Adipose tissue (tissue), 3 donors: ENCODE data around the gene CPT1B. TPM values are rescaled to one million over a fixed set of nuclear protein-coding genes. Genes with fewer than 3 reads are reported as not detected.
"Not testable (repeated sequence)": the region's sequence is repeated elsewhere in the genome, so short reads cannot be mapped to it uniquely, and the experiment has no call there.

Source experiments
- H3K27ac ChIP-seq: one replicate; pipeline ENCODE4 v1.5.1; 2013; ENCODE audit warnings: low read depth, low read length
- WGBS, 3 donors: extraction: QIAGEN DNeasy Blood & Tissue Kit; methylation state at CpG; one replicate each; pipeline ENCODE4 v1.1.7; 2013; 5-methylcytosine and 5-hydroxymethylcytosine counted together
- polyA plus RNA-seq, 3 donors: library from polyadenylated mRNA; stranded (reverse); fragments of 200-250 nt; gene quantifications; one replicate each; pipeline ENCODE4 v1.2.3, GENCODE V29; 2013
- donor health status: healthy with polysubstance abuse.
- donor health status: Bipolar disorder and iron deficiency.
- donor health status: healthy.

The CPT1B gene
- polyA plus RNA-seq, 3 donors = 13.4 to 30.4 (median 13.5) TPM

GRCh38 chr22:50526108-50526833 lies 52.0 kb downstream of the CPT1B start:
- 1 to 4% (median 1%) methylated on average over 60 to 77 of the region's 77 CpGs for WGBS, 3 donors

GRCh38 chr22:50525858-50526107 lies 52.4 kb downstream of the CPT1B start:
- 0 to 1% (median 0%) methylated on average over 15 to 33 of the region's 33 CpGs for WGBS, 3 donors
- peak overlapping the region; percentile 94 for H3K27ac ChIP-seq

More at GRCh38 chr22:50526108-50526833, 52.0 kb downstream of the CPT1B start:
- peak overlapping the region; percentile 94 for H3K27ac ChIP-seq

- WGBS, 3 donors = 0 to 1% (median 0%) methylated on average over 78 to 84 of the region's 84 CpGs
- H3K27ac ChIP-seq = peak within 1 kb of the TSS; percentile 94
Observed at GRCh38 chr22:50525104-50525857, 52.9 kb downstream of the CPT1B start, which contains the start of gene SCO2. Gene SCO2 (minus strand): TSS chr22:50525598. CDS start chr22:50524411, 1,187 bp downstream.

- WGBS, 3 donors = 4 to 7% (median 6%) methylated on average over 18 to 19 of the region's 19 CpGs
Observed at GRCh38 chr22:50524676-50525103, 53.5 kb downstream of the CPT1B start.

GRCh38 chr22:50523806-50524675 lies 54.2 kb downstream of the CPT1B start:
- no peak overlapping the region for H3K27ac ChIP-seq
- 79 to 87% (median 82%) methylated on average over 24 to 25 of the region's 25 CpGs for WGBS, 3 donors

More at GRCh38 chr22:50524676-50525103, 53.5 kb downstream of the CPT1B start:
- no peak overlapping the region for H3K27ac ChIP-seq

GRCh38 chr22:50523458-50523805 lies 54.8 kb downstream of the CPT1B start:
- 90 to 94% (median 91%) methylated on average over 16 of the region's 16 CpGs for WGBS, 3 donors
- H3K27ac ChIP-seq = no peak overlapping the region

GRCh38 chr22:50522806-50523438 lies 55.3 kb downstream of the CPT1B start:
- 82 to 88% (median 88%) methylated on average over 21 to 22 of the region's 22 CpGs for WGBS, 3 donors
- no peak overlapping the region for H3K27ac ChIP-seq

- no peak overlapping the region for H3K27ac ChIP-seq
- WGBS, 3 donors = 90 to 92% (median 92%) methylated on average over 13 to 15 of the region's 15 CpGs
Observed at GRCh38 chr22:50522208-50522805, 55.9 kb downstream of the CPT1B start.

- WGBS, 3 donors = 93 to 98% (median 98%) methylated on average over 9 to 10 of the region's 10 CpGs
- H3K27ac ChIP-seq = no peak overlapping the region
Observed at GRCh38 chr22:50521710-50522109, 56.5 kb downstream of the CPT1B start.

- H3K27ac ChIP-seq = no peak overlapping the region
- 94 to 98% (median 95%) methylated on average over 12 to 13 of the region's 13 CpGs for WGBS, 3 donors
Observed at GRCh38 chr22:50520826-50521453, 57.3 kb downstream of the CPT1B start.

GRCh38 chr22:50520184-50520583 lies 58.0 kb downstream of the CPT1B start:
- WGBS, 3 donors = 97 to 100% (median 98%) methylated on average over 8 of the region's 8 CpGs
- H3K27ac ChIP-seq = not testable (repeated sequence)

GRCh38 chr22:50519151-50519550 lies 59.1 kb downstream of the CPT1B start:
- WGBS, 3 donors = 93 to 97% (median 96%) methylated on average over 8 of the region's 8 CpGs

More at GRCh38 chr22:50519151-50519550, 59.1 kb downstream of the CPT1B start:
- H3K27ac ChIP-seq = no peak overlapping the region

Other genes with a start within 250 kb of the CPT1B start
- gene PPP6R2, start 235.1 kb downstream of the CPT1B start, polyA plus RNA-seq = 10 to 100 TPM; 25.1 to 41.1 (median 36.9) TPM
- gene SBF1, start 103.4 kb downstream of the CPT1B start, polyA plus RNA-seq = 10 to 100 TPM; 36.5 to 41.9 (median 41.8) TPM
- gene ADM2, start 96.9 kb downstream of the CPT1B start, polyA plus RNA-seq = 1 to 10 TPM in 1 of 3 donors, under 1 TPM in 1, not detected in 1; 0.31 to 6.1 TPM
- under 1 TPM in 1 of 3 donors, not detected in 2; 0.38 TPM for gene MIOX, start 91.6 kb downstream of the CPT1B start, polyA plus RNA-seq
- gene LMF2, start 70.7 kb downstream of the CPT1B start, polyA plus RNA-seq = 10 to 100 TPM; 49.6 to 95.8 (median 64.7) TPM
- 10 to 100 TPM; 23.6 to 35.0 (median 31.3) TPM for gene NCAPH2, start 70.2 kb downstream of the CPT1B start, polyA plus RNA-seq
- 1 to 10 TPM; 2.2 to 8.8 (median 2.3) TPM for gene SCO2, start 52.8 kb downstream of the CPT1B start, polyA plus RNA-seq
- gene TYMP, start 48.4 kb downstream of the CPT1B start, polyA plus RNA-seq = 100 to 1,000 TPM in 1 of 3 donors, 10 to 100 TPM in 2; 49.1 to 162 (median 75.1) TPM
- under 1 TPM; 0.11 to 0.23 (median 0.21) TPM for gene KLHDC7B, start 32.5 kb downstream of the CPT1B start, polyA plus RNA-seq
- gene SYCE3, start 15.5 kb downstream of the CPT1B start, polyA plus RNA-seq = not detected
- 100 to 1,000 TPM in 1 of 3 donors, 10 to 100 TPM in 2; 39.2 to 137 (median 65.2) TPM for gene CHKB, start 4.4 kb upstream of the CPT1B start, polyA plus RNA-seq
- gene MAPK8IP2, start 22.4 kb upstream of the CPT1B start, polyA plus RNA-seq = 1 to 10 TPM in 2 of 3 donors, under 1 TPM in 1; 0.67 to 2.7 (median 2.0) TPM
- 10 to 100 TPM; 24.9 to 56.2 (median 44.1) TPM for gene ARSA, start 49.7 kb upstream of the CPT1B start, polyA plus RNA-seq
- gene SHANK3, start 94.4 kb upstream of the CPT1B start, polyA plus RNA-seq = 10 to 100 TPM in 2 of 3 donors, 1 to 10 TPM in 1; 6.3 to 80.5 (median 33.1) TPM
- 1 to 10 TPM in 2 of 3 donors, under 1 TPM in 1; 0.25 to 3.6 (median 1.1) TPM for gene ACR, start 159.8 kb upstream of the CPT1B start, polyA plus RNA-seq
- 10 to 100 TPM; 11.7 to 18.1 (median 16.7) TPM for gene RABL2B, start 205.2 kb upstream of the CPT1B start, polyA plus RNA-seq